Erythroblast (primary cell): Measurements from ENCODE around the gene SRBD1.

ENCODE experiments used
- GATA1 ChIP-seq: IDR thresholded peaks from 2 replicates; pipeline ENCODE4 v1.6.1; 2011; ENCODE audit warnings: low read depth, mild to moderate bottlenecking, control low read depth, low read length, moderate library complexity
- POLR2A ChIP-seq: IDR thresholded peaks from 2 replicates; pipeline ENCODE4 v1.6.1; 2011; ENCODE audit warnings: mild to moderate bottlenecking, low read length

DNA sequence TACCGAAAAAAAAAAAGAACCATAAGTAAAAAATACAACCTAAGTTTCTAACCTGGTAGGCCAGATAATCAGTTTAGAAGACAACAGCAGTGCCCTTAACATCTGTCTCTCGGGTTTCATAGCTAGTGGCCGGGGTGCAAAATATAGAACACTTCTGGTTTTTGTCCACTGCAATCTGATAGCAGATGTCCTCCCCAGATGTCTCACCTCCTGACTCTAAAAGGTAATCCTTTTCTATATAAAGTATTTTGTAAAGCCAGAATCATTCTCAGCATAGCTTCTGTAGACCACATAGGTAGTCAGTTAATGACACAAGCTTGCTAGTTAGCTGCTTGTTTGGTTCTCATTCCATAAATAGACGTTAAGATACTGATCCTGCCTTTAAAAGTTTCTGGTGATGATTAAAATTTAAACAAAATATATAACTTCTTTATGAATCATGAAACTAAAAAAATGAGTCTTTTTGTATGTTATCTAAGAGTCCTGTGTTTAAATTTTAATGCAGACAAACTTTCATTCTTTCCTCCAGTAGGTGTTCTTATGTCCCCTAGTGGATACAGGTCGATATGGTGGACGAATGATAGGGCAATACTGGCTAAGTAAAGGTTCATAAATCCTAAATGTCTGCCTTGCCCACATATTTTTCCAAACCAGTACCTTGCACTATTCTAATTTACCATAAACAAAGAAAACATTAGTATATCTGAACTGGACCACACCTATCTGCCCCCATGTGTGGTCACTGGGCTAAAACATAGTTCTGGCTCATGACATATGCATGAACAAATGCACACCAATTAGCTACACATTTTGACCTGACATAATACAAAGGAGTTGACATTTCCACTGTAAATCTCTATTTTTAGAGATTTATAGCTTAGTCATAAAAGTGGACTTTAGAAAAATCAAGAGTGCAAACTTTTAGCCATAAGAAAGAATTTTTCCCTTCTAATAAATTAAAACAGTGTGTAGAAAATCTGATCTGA lies 171.0 kb downstream of the SRBD1 start:
- no peak for TF ChIP-seq POLR2A
- no peak for TF ChIP-seq GATA1
